Esophagus muscularis mucosa (tissue), 4 donors: ENCODE measurements around the gene FTO.

Experiments used
- CTCF ChIP-seq, 3 experiments: fragments of 200-600 bp in 2 of 3; fragments of 450-650 bp in 1 of 3; sonication (generic) in 2 of 3; IDR thresholded peaks; one replicate each; pipeline ENCODE4 v1.5.1; 2017 to 2019; ENCODE audit warnings: antibody characterized with exemption in 3 of 3, mild to moderate bottlenecking in 2 of 3, moderate library complexity in 1 of 3
- EP300 ChIP-seq: sonication (generic); formaldehyde crosslinking; IDR thresholded peaks from one replicate; pipeline ENCODE4 v1.6.1; 2017; ENCODE audit warnings: antibody characterized with exemption
- POLR2A ChIP-seq: fragments of 450-650 bp; IDR thresholded peaks from one replicate; pipeline ENCODE4 v1.6.1; 2017; ENCODE audit warnings: antibody characterized with exemption, moderate library complexity, mild to moderate bottlenecking, low read depth
- POLR2AphosphoS5 ChIP-seq, 2 donors: sonication (generic); formaldehyde crosslinking; IDR thresholded peaks; one replicate each; pipeline ENCODE4 v1.6.1; 2017; ENCODE audit warnings: antibody characterized with exemption in 2 of 2

GRCh38 chr16:54185045-54185444 lies 481.1 kb downstream of the FTO start:
- TF ChIP-seq CTCF (IDR thresholded peaks at IDR 0.05) (no peak), POLR2AphosphoS5 (IDR thresholded peaks at IDR 0.05) (no peak), POLR2A (no peak), EP300 (no peak)
